CD4-positive, alpha-beta memory T cell (primary cell): ENCODE data around the gene SLC35F6. TPM values are rescaled to one million over a fixed set of nuclear protein-coding genes. Genes with fewer than 3 reads are reported as not detected.
A peak's percentile ranks its signal among the peaks of the same experiment; 100 is the strongest.

Experiments
- CTCF ChIA-PET: fragments of 350-600 bp; sonication (Branson Sonifier 250); formaldehyde crosslinking; loops from one replicate; lab custom pipeline; 2021; ENCODE audit warnings: inconsistent platforms; ENCODE audit not compliant: partially characterized antibody; lab: Charles Lee
- POLR2A ChIA-PET: fragments of 350-600 bp; sonication (Branson Sonifier 250); formaldehyde crosslinking; loops from one replicate; lab custom pipeline; 2021; ENCODE audit not compliant: partially characterized antibody; lab: Charles Lee
- DNase-seq, 5 donors: peaks; one replicate each; pipeline versions ENCODE4 v3.0.0 to v3.0.0-alpha.2; 2020 to 2022; ENCODE audit warnings: mixed read lengths in 1 of 5
- H3K27ac ChIP-seq: one replicate; pipeline ENCODE4 v1.7.0; 2013; ENCODE audit warnings: low read depth, low read length
- H3K27me3 ChIP-seq: 2 replicates; pipeline ENCODE4 v1.7.0; 2013; ENCODE audit warnings: mild to moderate bottlenecking, low read length, moderate library complexity; ENCODE audit not compliant: insufficient read depth
- H3K36me3 ChIP-seq: 2 replicates; pipeline ENCODE4 v1.7.0; 2013; ENCODE audit warnings: mild to moderate bottlenecking, low read length, moderate library complexity; ENCODE audit not compliant: insufficient read depth
- H3K4me1 ChIP-seq: 2 replicates; pipeline ENCODE4 v1.7.0; 2013; ENCODE audit warnings: mild to moderate bottlenecking, low read length, moderate library complexity; ENCODE audit not compliant: insufficient read depth
- H3K4me3 ChIP-seq, 2 donors: one replicate each; pipeline ENCODE4 v1.7.0; 2013; ENCODE audit warnings: low read length in 2 of 2, mild to moderate bottlenecking in 1 of 2
- H3K9me3 ChIP-seq, 2 donors: one replicate each; pipeline ENCODE4 v1.7.0; 2013; ENCODE audit warnings: low read length in 2 of 2, control low read depth in 1 of 2; ENCODE audit not compliant: control insufficient read depth in 1 of 2
- H3K27ac Mint-ChIP-seq, 7 donors: one replicate each; pipeline ENCODE4 v1.8.0; 2020 to 2021; ENCODE audit warnings: mixed read lengths in 7 of 7, mild to moderate bottlenecking in 6 of 7, inconsistent platforms in 3 of 7, moderate library complexity in 3 of 7
- H3K27me3 Mint-ChIP-seq, 2 donors: one replicate each; pipeline ENCODE4 v1.8.0; 2020 to 2021; ENCODE audit warnings: mixed read lengths in 2 of 2
- H3K36me3 Mint-ChIP-seq, 2 donors: one replicate each; pipeline ENCODE4 v1.8.0; 2020 to 2021; ENCODE audit warnings: mixed read lengths in 2 of 2, inconsistent platforms in 1 of 2, mild to moderate bottlenecking in 1 of 2
- H3K4me1 Mint-ChIP-seq, 4 donors: one replicate each; pipeline ENCODE4 v1.8.0; 2020 to 2021; ENCODE audit warnings: mixed read lengths in 4 of 4, mild to moderate bottlenecking in 1 of 4
- H3K4me3 Mint-ChIP-seq, 8 donors: one replicate each; pipeline ENCODE4 v1.8.0; 2020 to 2021; ENCODE audit warnings: mixed read lengths in 8 of 8, mild to moderate bottlenecking in 7 of 8, moderate library complexity in 6 of 8, inconsistent platforms in 3 of 8
- H3K9me3 Mint-ChIP-seq, 8 donors: one replicate each; pipeline ENCODE4 v1.8.0; 2020 to 2021; ENCODE audit warnings: mixed read lengths in 8 of 8, mild to moderate bottlenecking in 5 of 8, inconsistent platforms in 3 of 8, moderate library complexity in 1 of 8
- intact Hi-C: fragments of 100-400 bp; cut with micrococcal nuclease; formaldehyde crosslinking; loops from one replicate; pipeline ENCODE4 v1.15.1; 2023
- polyA plus RNA-seq, 2 donors: library from polyadenylated mRNA; unstranded; fragments of 300-500 nt; fragmentation: Illumina TruSeq; gene quantifications; one replicate each; pipeline ENCODE4 v1.2.3, GENCODE V29; 2021
- total RNA-seq, 2 experiments: library from RNA; stranded (reverse); gene quantifications; one replicate each; pipeline ENCODE4 v1.2.3, GENCODE V29; 2021

Gene SLC35F6
- total and polyA plus RNA-seq, 4 experiments from 2014 or later, result 4.8 to 22.2 (median 13.5) TPM

DNA sequence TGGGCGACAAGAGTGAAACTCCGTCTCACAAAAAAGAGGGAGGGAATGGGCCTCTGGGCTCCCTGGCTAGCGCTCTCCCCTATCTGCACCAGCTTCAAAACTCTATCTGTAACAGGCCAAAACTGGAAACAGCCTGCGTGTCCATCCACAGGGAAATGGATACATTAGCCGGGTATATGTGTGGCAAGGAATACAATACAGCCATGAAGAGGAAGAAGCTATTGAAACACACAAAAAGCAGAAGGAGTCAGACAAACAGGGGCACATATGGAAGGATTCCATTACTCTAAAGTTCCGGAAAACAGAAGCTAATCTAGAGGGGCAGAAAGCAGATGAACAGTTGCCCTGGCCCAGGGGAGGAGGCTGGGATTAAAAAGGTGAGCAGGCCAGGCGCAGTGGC lies 24.6 kb upstream of the SLC35F6 start:
- intact Hi-C loops, result no loop called here
- no peak for DNase-seq
- CTCF ChIA-PET, result interaction anchor here (1.0 kb wide), 1 partner anchor 107 kb away, joined by 3 read pairs; no protein-coding TSS in a partner anchor

DNA sequence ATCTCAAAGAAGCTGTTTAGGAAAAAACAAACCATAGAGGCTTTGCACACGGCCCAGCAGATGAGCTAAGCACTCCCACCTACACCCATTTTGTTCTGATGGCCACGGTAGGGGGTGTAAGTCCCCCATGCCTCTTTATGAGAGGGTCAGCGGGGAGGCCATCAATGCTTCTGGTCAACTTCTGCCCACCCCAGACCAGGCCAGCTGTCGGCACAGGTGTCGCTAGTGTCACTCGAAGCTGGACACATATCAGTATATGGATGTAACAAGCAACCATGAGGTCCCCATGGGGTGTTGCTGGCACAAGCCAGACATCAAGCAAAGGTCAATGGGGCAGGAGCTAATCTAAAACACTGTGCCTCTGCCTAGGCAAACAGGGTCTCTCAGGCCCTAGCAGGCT lies 23.7 kb upstream of the SLC35F6 start:
- Mint-ChIP-seq H3K4me3 (no peak overlapping the region), H3K27me3 (peaks cover 0 to under 1% of the 10 kb centered on the region in 2 donors), H3K27ac (no peak overlapping the region), H3K36me3 (no peaks in the 10 kb centered on the region), H3K4me1 (peaks cover 0 to 2% (median under 1%) of the 10 kb centered on the region in 4 donors), H3K9me3 (no peaks in the 10 kb centered on the region)
- Histone ChIP-seq H3K4me3 (no peak overlapping the region), H3K27ac (no peak overlapping the region), H3K4me1 (no peaks in the 10 kb centered on the region), H3K27me3 (no peaks in the 10 kb centered on the region), H3K36me3 (no peaks in the 10 kb centered on the region), H3K9me3 (no peaks in the 10 kb centered on the region)
- DNase-seq, result no peak
- POLR2A ChIA-PET, result no interaction called here
- CTCF ChIA-PET, result no interaction called here
- intact Hi-C loops, result loop anchor here (10.0 kb wide), 1 partner anchor 236 kb away; no protein-coding TSS in a partner anchor

More for the DNA sequence above, 24.6 kb upstream of the SLC35F6 start:
- H3K36me3 ChIP-seq, result no peaks in the 10 kb centered on the region
- no peak overlapping the region for H3K4me3 ChIP-seq
- no peaks in the 10 kb centered on the region for H3K4me1 ChIP-seq
- H3K27ac ChIP-seq, result no peak overlapping the region
- Mint-ChIP-seq H3K4me3 (no peak overlapping the region), H3K36me3 (no peaks in the 10 kb centered on the region), H3K4me1 (peaks cover 0 to 2% (median under 1%) of the 10 kb centered on the region in 4 donors), H3K27me3 (peaks cover 0 to 1% of the 10 kb centered on the region in 2 donors), H3K9me3 (no peaks in the 10 kb centered on the region), H3K27ac (no peak overlapping the region)
- no peaks in the 10 kb centered on the region for H3K27me3 ChIP-seq
- POLR2A ChIA-PET, result no interaction called here
- no peaks in the 10 kb centered on the region for H3K9me3 ChIP-seq

DNA sequence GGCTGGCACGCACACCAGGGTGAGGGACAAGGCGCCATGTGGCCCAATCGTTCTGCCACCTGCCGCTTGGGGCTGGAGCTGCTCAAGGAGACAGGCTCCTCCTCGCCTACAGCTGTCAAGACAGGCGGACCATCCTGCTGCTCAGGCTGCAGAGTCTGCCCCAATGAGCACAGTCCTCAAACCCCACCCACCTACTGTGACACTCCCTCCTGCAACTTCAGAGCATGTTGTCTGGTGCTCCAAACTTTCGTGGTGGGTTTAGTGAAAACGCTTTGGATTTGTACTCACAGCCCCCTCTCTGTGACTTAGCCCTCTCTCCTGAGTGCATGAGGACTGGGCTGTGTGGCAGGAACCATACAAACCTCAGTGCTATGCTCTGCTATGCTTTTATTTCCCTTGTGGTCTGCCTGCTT lies 23.2 kb upstream of the SLC35F6 start:
- H3K36me3 Mint-ChIP-seq, result no peaks in the 10 kb centered on the region
- H3K27ac Mint-ChIP-seq, result peak overlapping the region in 1 of 7 donors; percentile 64
- Histone ChIP-seq H3K9me3 (no peaks in the 10 kb centered on the region), H3K27me3 (no peaks in the 10 kb centered on the region), H3K4me3 (no peak overlapping the region), H3K36me3 (no peaks in the 10 kb centered on the region), H3K4me1 (no peaks in the 10 kb centered on the region), H3K27ac (no peak overlapping the region)
- H3K27me3 Mint-ChIP-seq, result no peaks in the 10 kb centered on the region
- no peak for DNase-seq
- ChIA-PET CTCF (interaction anchor here (1.1 kb wide), 1 partner anchor 133 kb away, joined by 3 read pairs; no protein-coding TSS in a partner anchor), POLR2A (no interaction called here)
- no peak overlapping the region for H3K4me3 Mint-ChIP-seq
- H3K4me1 Mint-ChIP-seq, result peaks cover 0 to 2% (median under 1%) of the 10 kb centered on the region in 4 donors
- intact Hi-C loops, result loop anchor here (10.0 kb wide), 1 partner anchor 236 kb away; no protein-coding TSS in a partner anchor
- no peaks in the 10 kb centered on the region for H3K9me3 Mint-ChIP-seq

DNA sequence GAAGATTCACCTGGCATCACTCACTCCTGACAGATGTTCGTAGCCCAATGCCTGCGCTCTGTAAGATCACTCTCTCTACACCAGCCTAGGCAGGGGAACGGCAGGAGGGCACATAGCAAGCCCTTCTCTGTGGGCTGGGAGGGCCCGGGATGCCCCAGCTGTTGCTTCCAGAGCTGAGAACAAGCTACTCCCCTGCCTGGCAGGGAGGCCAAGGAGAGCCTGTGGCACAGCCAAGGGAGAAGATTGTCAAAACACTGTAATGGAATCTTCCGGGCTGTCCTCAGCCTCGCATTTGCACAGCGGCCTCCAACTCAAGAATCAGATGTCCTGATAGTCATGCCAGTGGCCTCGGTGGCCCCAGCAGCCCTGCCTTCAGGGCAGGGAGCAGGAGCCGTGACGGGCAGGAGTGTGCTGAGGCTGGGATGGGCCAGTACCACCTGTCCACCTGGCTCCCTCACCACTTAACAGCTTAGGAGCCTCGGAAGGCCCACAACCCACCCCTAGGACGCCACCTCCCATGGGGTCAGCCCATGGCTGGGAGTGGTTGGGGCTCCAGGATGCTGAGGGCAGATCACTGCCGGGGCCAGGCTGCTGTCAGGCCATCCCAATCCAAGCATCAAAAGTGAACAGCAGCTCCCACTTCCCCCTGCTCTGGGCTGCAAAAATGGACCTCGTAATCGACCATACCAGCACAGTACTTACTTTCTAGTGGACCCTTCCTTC lies 21.9 kb upstream of the SLC35F6 start:
- ChIA-PET POLR2A (no interaction called here), CTCF (interaction anchor here (1.1 to 6.1 kb wide), 5 partner anchors 9 to 136 kb away, joined by 3 to 40 read pairs (median 8); no protein-coding TSS in a partner anchor)
- no peaks in the 10 kb centered on the region for H3K9me3 ChIP-seq
- H3K27ac Mint-ChIP-seq, result no peak overlapping the region
- intact Hi-C loops, result loop anchor here (10.0 kb wide), 1 partner anchor 237 kb away; no protein-coding TSS in a partner anchor
- no peak overlapping the region for H3K4me3 ChIP-seq
- DNase-seq, result no peak
- H3K4me1 ChIP-seq, result no peaks in the 10 kb centered on the region
- no peaks in the 10 kb centered on the region for H3K27me3 Mint-ChIP-seq
- no peak overlapping the region for H3K27ac ChIP-seq
- H3K36me3 ChIP-seq, result no peaks in the 10 kb centered on the region
- no peaks in the 10 kb centered on the region for H3K9me3 Mint-ChIP-seq
- H3K4me3 Mint-ChIP-seq, result no peak overlapping the region
- H3K36me3 Mint-ChIP-seq, result no peaks in the 10 kb centered on the region
- no peaks in the 10 kb centered on the region for H3K27me3 ChIP-seq
- H3K4me1 Mint-ChIP-seq, result peaks cover 0 to 2% (median under 1%) of the 10 kb centered on the region in 4 donors

DNA sequence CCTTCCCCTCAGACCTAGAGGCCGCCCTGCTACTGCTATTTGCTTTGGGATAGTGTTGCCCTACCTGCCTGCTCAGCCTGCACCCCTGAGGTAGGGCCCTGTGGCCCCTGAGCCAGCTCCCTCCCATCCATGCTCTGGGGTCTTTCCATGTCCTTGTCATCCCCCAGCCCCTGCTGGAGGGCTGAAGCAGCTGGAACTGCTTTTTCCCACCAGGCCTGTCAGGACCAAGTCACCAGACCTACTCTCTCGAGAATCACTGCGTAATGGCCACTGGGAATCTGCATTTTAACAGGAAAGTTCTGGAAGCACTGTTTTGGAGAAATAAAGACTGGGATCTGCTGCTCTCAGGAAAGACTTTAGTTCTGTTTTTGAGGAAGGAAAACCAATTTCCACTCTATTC lies 20.2 kb upstream of the SLC35F6 start:
- Mint-ChIP-seq H3K27me3 (no peaks in the 10 kb centered on the region), H3K36me3 (no peaks in the 10 kb centered on the region), H3K4me1 (peaks cover 0 to 2% (median under 1%) of the 10 kb centered on the region in 4 donors), H3K27ac (no peak overlapping the region), H3K4me3 (no peak overlapping the region), H3K9me3 (no peaks in the 10 kb centered on the region)
- intact Hi-C loops, result loop anchor here (10.0 kb wide), 1 partner anchor 239 kb away; no protein-coding TSS in a partner anchor
- Histone ChIP-seq H3K9me3 (no peaks in the 10 kb centered on the region), H3K4me3 (no peak overlapping the region), H3K4me1 (no peaks in the 10 kb centered on the region), H3K27ac (no peak overlapping the region), H3K27me3 (no peaks in the 10 kb centered on the region), H3K36me3 (no peaks in the 10 kb centered on the region)
- ChIA-PET POLR2A (no interaction called here), CTCF (interaction anchor here (1.9 to 6.1 kb wide), 5 partner anchors 11 to 138 kb away, joined by 8 to 43 read pairs (median 19); no protein-coding TSS in a partner anchor)
- no peak for DNase-seq

DNA sequence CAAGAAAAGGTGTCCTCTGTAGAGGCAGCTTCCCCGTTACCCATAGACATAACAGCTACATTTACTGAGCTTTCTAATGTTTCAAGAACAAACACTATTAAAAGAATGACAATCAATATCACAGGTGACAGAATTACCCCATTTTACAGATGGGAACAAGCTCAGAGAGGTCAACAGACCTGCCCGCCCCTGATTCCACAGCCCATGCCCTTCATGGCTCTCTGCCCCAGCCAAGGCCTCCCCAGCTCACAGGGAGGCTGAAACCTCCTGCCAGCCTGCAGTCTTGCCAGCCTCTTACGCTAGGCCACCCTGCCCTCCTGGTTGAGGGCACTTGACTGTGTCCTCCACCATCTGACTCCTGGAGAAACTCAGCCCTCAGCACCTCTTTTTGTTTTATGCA lies 19.1 kb upstream of the SLC35F6 start:
- H3K9me3 ChIP-seq, result no peaks in the 10 kb centered on the region
- Mint-ChIP-seq H3K4me3 (no peak overlapping the region), H3K27ac (peak overlapping the region in 1 of 7 donors; percentile 42), H3K27me3 (no peaks in the 10 kb centered on the region), H3K4me1 (peaks cover 0 to 2% (median under 1%) of the 10 kb centered on the region in 4 donors), H3K36me3 (no peaks in the 10 kb centered on the region), H3K9me3 (no peaks in the 10 kb centered on the region)
- no peaks in the 10 kb centered on the region for H3K4me1 ChIP-seq
- H3K36me3 ChIP-seq, result no peaks in the 10 kb centered on the region
- no peak overlapping the region for H3K27ac ChIP-seq
- DNase-seq, result no peak
- ChIA-PET CTCF (interaction anchor here (1.2 to 6.1 kb wide), 12 partner anchors 10 to 139 kb away, joined by 3 to 43 read pairs (median 9); partner anchors contain the start of gene SLC35F6), POLR2A (interaction anchor here (0.5 to 1.1 kb wide), 2 partner anchors 8 to 28 kb away, joined by 3 to 5 read pairs; no protein-coding TSS in a partner anchor)
- no peaks in the 10 kb centered on the region for H3K27me3 ChIP-seq
- intact Hi-C loops, result loop anchor here (10.0 kb wide), 1 partner anchor 240 kb away; no protein-coding TSS in a partner anchor
- no peak overlapping the region for H3K4me3 ChIP-seq
